HEK293T (cell line): ENCODE measurements around the gene KDM3B.

Source experiments
- BHLHE40 ChIP-seq: fragments of 450-650 bp; IDR thresholded peaks from 2 replicates; pipeline ENCODE4 v1.6.1; 2016; ENCODE audit warnings: mild to moderate bottlenecking, moderate library complexity, borderline replicate concordance
- ELF4 ChIP-seq: fragments of 450-650 bp; IDR thresholded peaks from 2 replicates; pipeline ENCODE4 v1.6.1; 2017; ENCODE audit warnings: antibody characterized with exemption
- FOXK2 ChIP-seq: fragments of 450-650 bp; IDR thresholded peaks from 2 replicates; pipeline ENCODE4 v1.6.1; 2016; ENCODE audit warnings: mild to moderate bottlenecking
- FOXM1 ChIP-seq: fragments of 450-650 bp; IDR thresholded peaks from 2 replicates; pipeline ENCODE4 v1.6.1; 2017; ENCODE audit warnings: mild to moderate bottlenecking, borderline replicate concordance
- HDGF ChIP-seq: fragments of 450-650 bp; IDR thresholded peaks from 2 replicates; pipeline ENCODE4 v1.6.1; 2017; ENCODE audit warnings: antibody characterized with exemption, borderline replicate concordance
- L3MBTL2 ChIP-seq: fragments of 450-650 bp; conservative IDR thresholded peaks from 2 replicates; pipeline ENCODE4 v1.6.1; 2016; ENCODE audit warnings: mild to moderate bottlenecking
- NFRKB ChIP-seq: fragments of 450-650 bp; IDR thresholded peaks from 2 replicates; pipeline ENCODE4 v1.6.1; 2016; ENCODE audit warnings: mild to moderate bottlenecking, moderate library complexity
- SP1 ChIP-seq: fragments of 450-650 bp; IDR thresholded peaks from 2 replicates; pipeline ENCODE4 v1.6.1; 2017
- ZNF384 ChIP-seq: fragments of 450-650 bp; IDR thresholded peaks from 2 replicates; pipeline ENCODE4 v1.6.1; 2016

GRCh38 chr5:138316355-138316754 is 36.1 kb upstream of the KDM3B start:
- TF ChIP-seq BHLHE40: no peak
- TF ChIP-seq NFRKB: no peak
- no peak for TF ChIP-seq HDGF
- TF ChIP-seq FOXK2: no peak
- TF ChIP-seq SP1: no peak
- TF ChIP-seq ZNF384: no peak
- no peak for TF ChIP-seq L3MBTL2
- no peak for TF ChIP-seq ELF4
- TF ChIP-seq FOXM1: no peak
